ACHN (cell line): ENCODE data around the gene TPO.

Source experiments
- DNase-seq: peaks from one replicate; pipeline ENCODE4 v3.0.0-alpha.2; 2015
- in situ Hi-C: cut with HindIII; loops from 2 replicates; pipeline ENCODE4 v1.10.0; 2017; ENCODE audit warnings: low sequenced_read_pairs, low pct_ligation_motif_present, low pct_unique_long_range_greater_than_20kb

Gene TPO

GRCh38 chr2:1584051-1584531 is 170.8 kb downstream of the TPO start:
- no peak for DNase-seq
- in situ Hi-C loops, result loop anchor here (25.0 kb wide), 1 partner anchor 153 kb away; the partner anchor contains the start of gene PXDN

GRCh38 chr2:1584691-1585485 is 171.6 kb downstream of the TPO start:
- DNase-seq, result peak; percentile 68
- in situ Hi-C loops, result loop anchor here (25.0 kb wide), 1 partner anchor 152 kb away; the partner anchor contains the start of gene PXDN

- in situ Hi-C loops, result loop anchor here (25.0 kb wide), 1 partner anchor 152 kb away; the partner anchor contains the start of gene PXDN
Measured at GRCh38 chr2:1585635-1586034, 172.4 kb downstream of the TPO start.

GRCh38 chr2:1586251-1586922 is 173.1 kb downstream of the TPO start:
- DNase-seq, result no peak
- in situ Hi-C loops, result loop anchor here (25.0 kb wide), 1 partner anchor 151 kb away; the partner anchor contains the start of gene PXDN

More at GRCh38 chr2:1585635-1586034, 172.4 kb downstream of the TPO start:
- no peak for DNase-seq

GRCh38 chr2:1586923-1587840 is 173.9 kb downstream of the TPO start:
- in situ Hi-C loops, result loop anchor here (25.0 kb wide), 1 partner anchor 150 kb away; the partner anchor contains the start of gene PXDN
- DNase-seq, result peak; percentile 73

- in situ Hi-C loops, result loop anchor here (25.0 kb wide), 1 partner anchor 149 kb away; the partner anchor contains the start of gene PXDN
- no peak for DNase-seq
Measured at GRCh38 chr2:1588051-1588977, 175.1 kb downstream of the TPO start.

GRCh38 chr2:1588978-1589621 is 175.8 kb downstream of the TPO start:
- peak; percentile 62 for DNase-seq
- in situ Hi-C loops, result loop anchor here (25.0 kb wide), 1 partner anchor 148 kb away; the partner anchor contains the start of gene PXDN

- in situ Hi-C loops, result loop anchor here (25.0 kb wide), 1 partner anchor 146 kb away; the partner anchor contains the start of gene PXDN
- no peak for DNase-seq
Measured at GRCh38 chr2:1590596-1591460, 177.6 kb downstream of the TPO start.

- in situ Hi-C loops, result loop anchor here (25.0 kb wide), 1 partner anchor 146 kb away; the partner anchor contains the start of gene PXDN
- DNase-seq, result no peak
Measured at GRCh38 chr2:1591461-1591770, 178.2 kb downstream of the TPO start.
